ENCODE measurements around the gene FBXL17.

FBXL17 gene

GRCh38 chr5:107855171-107855570 is 526.7 kb downstream of the FBXL17 start:
- H3K4me1 ChIP-seq (ENCODE audit: control insufficient read depth, insufficient read depth, low read length), result no peaks in the 10 kb centered on the region
- TF ChIP-seq ZNF660 (tag by site-specific recombination; IDR thresholded peaks at IDR 0.05) (no peak), KLF10 (tag by site-specific recombination; IDR thresholded peaks at IDR 0.05) (no peak), ZNF549 (tag by site-specific recombination; IDR thresholded peaks at IDR 0.05) (no peak), ZNF585B (tag by site-specific recombination; IDR thresholded peaks at IDR 0.05) (no peak), IKZF3 (tag by site-specific recombination; IDR thresholded peaks at IDR 0.05) (no peak), ZNF394 (tag by site-specific recombination; IDR thresholded peaks at IDR 0.05; ENCODE audit: borderline replicate concordance) (no peak), ZNF24 (tag by site-specific recombination; IDR thresholded peaks at IDR 0.05) (no peak), PBX3 (CRISPR knock-in tag; IDR thresholded peaks at IDR 0.05) (no peak), ZNF747 (tag by site-specific recombination; IDR thresholded peaks at IDR 0.05) (no peak), ZNF76 (tag by site-specific recombination; IDR thresholded peaks at IDR 0.05; ENCODE audit: borderline replicate concordance, low read depth) (no peak), ZNF302 (tag by site-specific recombination; IDR thresholded peaks at IDR 0.05; ENCODE audit: low read depth) (no peak), ZBTB21 (tag by site-specific recombination; IDR thresholded peaks at IDR 0.05) (no peak), ZSCAN30 (tag by site-specific recombination; IDR thresholded peaks at IDR 0.05) (no peak), ZNF146 (tag by site-specific recombination; IDR thresholded peaks at IDR 0.05) (no peak), ZBTB49 (tag by site-specific recombination; IDR thresholded peaks at IDR 0.05; ENCODE audit: low read depth) (no peak), ZNF548 (tag by site-specific recombination; IDR thresholded peaks at IDR 0.05) (no peak)
- TF ChIP-seq, protein P1, sequence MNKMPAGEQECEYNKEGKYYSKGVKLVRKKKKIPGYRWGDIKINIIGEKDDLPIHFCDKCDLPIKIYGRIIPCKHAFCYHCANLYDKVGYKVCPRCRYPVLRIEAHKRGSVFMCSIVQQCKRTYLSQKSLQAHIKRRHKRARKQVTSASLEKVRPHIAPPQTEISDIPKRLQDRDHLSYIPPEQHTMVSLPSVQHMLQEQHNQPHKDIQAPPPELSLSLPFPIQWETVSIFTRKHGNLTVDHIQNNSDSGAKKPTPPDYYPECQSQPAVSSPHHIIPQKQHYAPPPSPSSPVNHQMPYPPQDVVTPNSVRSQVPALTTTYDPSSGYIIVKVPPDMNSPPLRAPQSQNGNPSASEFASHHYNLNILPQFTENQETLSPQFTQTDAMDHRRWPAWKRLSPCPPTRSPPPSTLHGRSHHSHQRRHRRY (tag by site-specific recombination; IDR thresholded peaks at IDR 0.05), result no peak
- H3K9me3 ChIP-seq (ENCODE audit: control insufficient read depth, insufficient read depth, low read depth, low read length), result no peaks in the 10 kb centered on the region
- H3K4me3 ChIP-seq (ENCODE audit: low read depth, low read length), result no peak overlapping the region
- H3K27ac ChIP-seq (ENCODE audit: extremely low read depth, low read depth, low read length), result no peak overlapping the region
- ChIA-PET POLR2A (no interaction called here), CTCF (interaction anchor here (0.6 kb wide), 1 partner anchor 410 kb away, joined by 3 read pairs; no protein-coding TSS in a partner anchor)
- H3K36me3 ChIP-seq (ENCODE audit: control insufficient read depth in 2 of 2, insufficient read depth in 1 of 2, low read length in 2 of 2), result no peaks in the 10 kb centered on the region

GRCh38 chr5:107853696-107854095 is 528.2 kb downstream of the FBXL17 start:
- TF ChIP-seq ZNF266 (tag by site-specific recombination; IDR thresholded peaks at IDR 0.05; ENCODE audit: low read depth) (no peak), ZNF571 (tag by site-specific recombination; IDR thresholded peaks at IDR 0.05) (no peak), ZNF621 (tag by site-specific recombination; IDR thresholded peaks at IDR 0.05) (no peak), BCL11B (tag by site-specific recombination; IDR thresholded peaks at IDR 0.05; ENCODE audit: low read depth) (no peak), ZNF366 (tag by site-specific recombination; conservative IDR thresholded peaks at IDR 0.05) (no peak), ZNF157 (tag by site-specific recombination; IDR thresholded peaks at IDR 0.05) (no peak)
- POLR2A ChIA-PET, result no interaction called here
- H3K4me1 ChIP-seq (ENCODE audit: control insufficient read depth, insufficient read depth, low read length), result no peaks in the 10 kb centered on the region
- no peak overlapping the region for H3K4me3 ChIP-seq (ENCODE audit: low read depth, low read length)
- CTCF ChIA-PET, result interaction anchor here (0.8 kb wide), 1 partner anchor 607 kb away, joined by 3 read pairs; no protein-coding TSS in a partner anchor
- no peak overlapping the region for H3K27ac ChIP-seq (ENCODE audit: extremely low read depth, low read depth, low read length)
- no peaks in the 10 kb centered on the region for H3K9me3 ChIP-seq (ENCODE audit: control insufficient read depth, insufficient read depth, low read depth, low read length)
- no peaks in the 10 kb centered on the region for H3K36me3 ChIP-seq (ENCODE audit: control insufficient read depth in 2 of 2, insufficient read depth in 1 of 2, low read length in 2 of 2)
